ENCODE results near the gene SEC16A.
A peak's percentile ranks its signal among the peaks of the same experiment; 100 is the strongest.

Gene SEC16A

DNA sequence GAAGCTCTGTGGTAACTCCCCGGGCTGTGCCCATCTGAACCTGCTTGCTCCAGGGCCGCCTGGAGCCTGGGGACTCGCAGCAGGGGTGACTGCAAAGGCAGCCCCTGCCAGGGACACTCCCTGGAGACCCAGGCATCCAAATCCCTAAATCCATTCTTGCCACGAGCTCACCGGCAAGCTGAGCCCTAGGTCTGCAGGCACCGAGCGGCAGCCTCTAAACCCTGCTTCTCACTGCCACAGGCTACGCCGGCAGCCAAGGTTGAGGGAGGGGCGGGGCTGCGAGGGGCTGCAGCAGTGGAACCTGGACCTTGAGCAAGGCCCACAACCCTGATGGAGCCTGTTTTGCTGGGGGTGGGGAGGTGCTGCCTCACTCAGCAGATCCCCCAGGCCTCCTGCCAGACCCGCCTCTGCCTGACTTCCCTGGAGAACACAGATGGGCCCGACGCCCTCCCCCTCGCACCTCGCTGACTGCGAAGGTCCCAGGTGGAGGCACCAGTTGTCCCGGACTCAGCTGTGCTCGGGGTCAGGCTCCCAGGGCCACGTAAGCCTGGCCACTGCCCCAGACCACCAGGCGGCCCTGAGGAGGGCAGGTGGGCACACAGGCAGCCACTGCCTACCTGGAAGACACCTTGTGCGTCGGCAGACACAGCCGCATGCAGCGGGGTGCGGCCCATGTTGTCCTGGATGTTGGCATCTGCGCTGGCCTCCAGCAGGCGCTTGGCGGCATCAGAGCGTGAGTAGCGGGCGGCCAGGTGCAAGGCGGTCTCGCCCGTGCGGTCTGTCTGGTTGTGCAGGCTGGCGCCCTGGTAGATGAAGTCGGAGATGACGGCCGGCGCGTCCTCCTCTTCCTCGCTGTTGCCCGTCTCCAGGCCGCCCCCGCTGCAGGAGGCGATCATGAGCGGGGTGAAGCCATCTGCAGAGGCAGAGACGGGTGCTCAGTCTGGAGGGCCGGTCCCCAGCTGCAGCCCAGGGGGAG, 17.4 kb upstream of the SEC16A start:
- no peak for DNase-seq

GRCh38 chr9:136499071-136499934, 16.5 kb upstream of the SEC16A start:
- no peak for DNase-seq

DNA sequence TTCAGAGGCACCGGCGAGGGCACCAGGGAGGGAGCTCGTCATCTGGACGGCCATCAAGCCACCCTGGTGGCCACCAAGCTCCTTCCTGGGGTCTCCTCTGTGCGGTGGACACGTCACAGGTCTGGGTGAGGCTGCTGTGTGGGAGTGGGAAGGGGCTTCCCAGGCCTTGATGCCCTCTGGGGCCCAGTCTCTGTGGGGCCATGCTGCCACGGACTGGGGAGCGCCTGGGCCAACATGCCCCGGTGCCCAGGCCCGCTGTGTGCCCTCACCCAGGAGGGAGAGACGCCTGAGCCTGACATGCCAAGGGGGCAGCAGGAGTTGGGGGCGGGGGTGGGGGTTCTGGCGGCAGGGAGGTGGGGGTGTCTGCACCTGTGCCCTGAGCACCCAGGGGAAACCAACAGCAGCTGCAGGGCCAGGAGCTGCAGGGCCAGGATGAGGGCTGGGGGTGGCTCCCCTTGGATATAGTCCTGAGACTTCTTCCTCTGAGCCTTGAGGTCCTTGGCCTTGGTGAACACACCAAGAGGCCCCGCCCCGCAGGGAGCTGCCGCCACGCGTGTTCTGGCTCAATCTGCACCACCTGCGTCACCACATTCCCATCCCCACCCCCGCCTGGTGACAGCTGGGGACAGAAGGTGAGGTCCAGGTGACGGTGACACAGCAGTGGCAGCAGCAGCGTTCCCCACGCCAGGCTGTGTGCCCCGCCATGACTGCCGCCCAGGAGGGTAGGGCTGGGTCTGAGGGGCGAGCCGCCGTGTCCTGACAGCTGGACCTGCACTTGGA, 15.3 kb upstream of the SEC16A start:
- no peak for DNase-seq

GRCh38 chr9:136496801-136497620, 14.2 kb upstream of the SEC16A start:
- DNase-seq, result no peak

- DNase-seq, result no peak
Measured at GRCh38 chr9:136496181-136496580, 13.3 kb upstream of the SEC16A start.

GRCh38 chr9:136495238-136495800, 12.5 kb upstream of the SEC16A start:
- no peak for DNase-seq

- DNase-seq, result no peak
Measured at GRCh38 chr9:136494531-136495215, 11.8 kb upstream of the SEC16A start.

DNA sequence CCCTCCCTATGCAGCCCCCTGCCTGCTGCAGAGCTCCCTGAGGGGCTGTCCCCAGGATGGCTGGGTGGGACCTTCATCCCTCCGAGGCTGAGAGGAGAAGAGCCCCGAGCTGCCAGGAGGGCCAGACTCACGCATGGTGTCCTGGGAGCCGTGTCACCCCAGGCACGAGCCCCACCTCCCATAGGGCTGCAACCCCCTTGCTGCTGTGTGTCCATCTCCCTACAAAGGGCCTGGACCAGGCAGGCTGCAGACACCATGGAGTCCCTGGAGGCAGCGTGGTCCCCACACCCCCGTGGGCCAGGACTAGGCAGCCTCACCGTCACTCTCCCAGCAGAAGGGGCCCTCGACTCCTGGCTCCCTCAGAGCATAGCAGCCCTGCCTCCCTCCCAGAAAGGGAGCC, 11.2 kb upstream of the SEC16A start:
- no peak for DNase-seq

- DNase-seq, result no peak
Measured at GRCh38 chr9:136493567-136493971, 10.7 kb upstream of the SEC16A start.

DNA sequence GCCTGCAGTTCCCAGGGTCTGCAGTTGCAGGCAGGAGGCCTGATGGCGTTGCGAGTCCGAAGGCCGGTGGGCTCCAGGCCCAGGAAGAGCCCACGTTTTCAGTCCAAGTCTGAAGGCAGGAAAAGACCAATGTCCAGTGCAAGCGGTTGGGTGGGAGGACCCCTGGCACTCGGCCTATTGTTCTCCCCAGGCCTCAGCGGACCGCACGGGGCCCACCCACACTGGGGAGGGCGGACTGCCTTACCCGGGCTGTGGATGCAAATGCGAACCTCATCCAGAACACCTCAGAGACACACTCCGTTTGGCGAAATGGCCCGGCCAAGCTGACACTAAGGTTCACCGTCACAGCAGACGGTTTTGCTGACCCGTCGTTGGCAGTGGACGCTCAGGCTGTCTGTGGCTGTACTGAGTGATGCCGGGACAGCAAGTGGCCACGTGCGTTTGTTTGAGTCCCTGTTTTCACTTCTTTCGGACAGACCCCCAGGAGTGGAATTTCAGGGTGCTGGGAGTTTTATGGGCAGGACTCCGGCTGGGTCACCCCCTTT, 10.2 kb upstream of the SEC16A start:
- no peak for DNase-seq

GRCh38 chr9:136489731-136490130, 6.9 kb upstream of the SEC16A start:
- DNase-seq, result no peak

GRCh38 chr9:136488247-136489214, 5.7 kb upstream of the SEC16A start:
- no peak for DNase-seq

DNA sequence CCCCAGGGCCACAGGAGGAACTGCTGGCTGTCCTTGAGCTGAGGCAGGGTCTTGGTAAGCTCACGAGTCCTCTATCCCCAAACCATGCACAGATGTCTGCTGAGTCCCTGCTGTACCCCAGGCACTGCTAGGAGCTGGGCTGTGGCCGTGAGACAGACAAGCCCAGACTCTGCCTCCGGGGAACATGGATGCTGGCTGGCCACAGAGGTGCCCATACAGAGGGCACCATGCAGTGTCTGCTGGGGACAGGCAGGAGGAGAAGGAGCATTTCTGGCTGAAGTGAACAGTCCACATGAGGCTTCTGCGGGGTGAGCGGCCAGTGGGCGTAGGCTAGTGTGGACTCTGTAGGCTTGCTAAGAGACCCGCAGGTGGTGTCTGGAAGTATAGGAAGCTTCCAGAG, 4.8 kb upstream of the SEC16A start:
- DNase-seq, result no peak

- DNase-seq, result no peak
Measured at GRCh38 chr9:136486823-136487620, 4.2 kb upstream of the SEC16A start.

DNA sequence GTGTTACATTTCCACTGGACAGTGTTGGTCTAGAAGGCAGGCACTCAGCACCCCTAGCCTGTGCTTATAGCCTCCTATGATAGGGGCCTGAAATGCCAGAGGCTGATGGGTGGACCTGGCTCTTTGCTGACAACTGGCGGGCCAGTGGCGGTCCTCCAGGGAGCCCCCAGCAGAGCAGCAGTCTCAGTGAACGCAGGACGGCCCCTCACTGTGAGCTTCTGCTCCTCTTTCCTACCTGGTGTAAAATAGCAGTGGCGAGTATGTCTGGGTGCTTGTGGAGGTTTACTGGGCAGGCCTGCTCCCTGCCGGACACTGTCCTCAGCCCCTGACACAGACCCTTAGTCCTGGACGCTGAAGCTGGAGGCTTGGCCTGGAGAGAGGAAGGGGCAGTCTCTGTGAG, 3.3 kb upstream of the SEC16A start:
- DNase-seq, result no peak

DNA sequence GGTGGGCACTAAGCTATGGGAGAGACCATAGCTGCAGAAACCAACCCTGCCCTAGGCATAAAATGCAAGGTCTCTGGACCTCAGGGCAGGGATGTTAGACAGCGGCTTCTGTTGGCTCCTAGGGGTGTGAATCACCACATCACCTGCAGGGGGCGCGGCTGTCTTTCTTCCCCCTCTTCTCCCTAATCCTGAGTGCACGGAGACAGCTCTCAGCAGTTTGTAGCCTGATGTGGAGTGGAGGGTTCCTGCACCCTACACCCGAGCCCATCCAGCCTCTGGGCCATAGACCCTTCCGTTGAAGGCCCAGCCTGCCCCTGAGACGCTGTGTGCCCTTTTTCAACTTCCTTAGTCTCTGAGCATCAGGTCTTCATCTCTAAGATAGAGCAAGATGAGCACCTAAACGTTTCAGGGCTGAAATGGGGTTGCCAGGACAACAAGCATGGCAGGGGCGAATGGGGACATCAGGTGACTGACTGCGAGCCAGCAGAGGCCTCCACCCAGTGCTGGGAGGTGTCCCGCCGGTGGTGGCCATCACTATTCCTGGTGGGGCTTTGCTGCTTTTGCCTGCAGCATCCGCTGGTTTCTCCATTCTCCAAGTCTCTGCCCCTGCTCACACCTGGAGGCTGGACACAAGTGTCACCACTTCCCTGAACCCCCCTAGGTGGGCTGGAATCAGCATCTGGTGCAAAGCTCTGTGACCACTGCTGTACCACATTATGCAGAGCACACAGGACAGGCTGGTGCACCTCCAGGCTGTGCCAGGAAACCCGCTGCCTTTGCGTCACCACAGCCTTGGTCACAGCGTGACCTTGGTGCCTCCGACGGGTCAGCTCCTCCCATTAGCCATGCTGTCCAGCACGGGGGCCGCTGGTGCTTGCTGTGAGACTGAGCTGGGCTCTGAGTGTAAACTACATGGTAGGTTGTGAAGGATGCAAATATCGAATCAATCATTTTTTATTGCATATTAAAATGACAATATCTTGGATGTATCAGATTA, 2.5 kb upstream of the SEC16A start:
- DNase-seq, result peak; percentile 2

All from NCI-H187 treated with DMSO at 0.1 percent for 48 hours (cell line).